ENCODE data around the gene NR1I2. TPM values are rescaled to one million over a fixed set of nuclear protein-coding genes. Genes with fewer than 3 reads are reported as not detected.

The NR1I2 gene
- total and polyA plus RNA-seq, 2 donors (not counting 1 experiment from before 2014, with no cell fraction given), result 0.30 to 0.52 TPM

- 86% methylated on average over 1 of the region's 8 CpGs for WGBS (ENCODE audit: insufficient coverage)
- intact Hi-C loops (cut with micrococcal nuclease), result no loop called here
- TF ChIP-seq EZH2 (IDR thresholded peaks at IDR 0.05; ENCODE audit: borderline replicate concordance, insufficient read depth, low read depth, low read length, poor library complexity, severe bottlenecking), result no peak
- no peak for TF ChIP-seq CTCF (IDR thresholded peaks at IDR 0.05)
- Mint-ChIP-seq H3K9me3 (ENCODE audit: insufficient read depth) (no peaks in the 10 kb centered on the region), H3K27ac (no peak overlapping the region), H3K4me1 (no peaks in the 10 kb centered on the region), H3K27me3 (peaks cover 4% of the 10 kb centered on the region), H3K4me3 (no peak overlapping the region)
- H3K9ac ChIP-seq (ENCODE audit: low read length), result no peak overlapping the region
- H3K4me2 ChIP-seq (replicated peaks; ENCODE audit: low read depth, low read length, poor library complexity, severe bottlenecking), result no peak overlapping the region
- no peaks in the 10 kb centered on the region for H3K79me2 ChIP-seq (ENCODE audit: control insufficient read depth, insufficient read depth, low read length)
- H3K27ac ChIP-seq (ENCODE audit: low read length in 2 of 2), result no peak overlapping the region
- H2AFZ ChIP-seq (ENCODE audit: insufficient read depth, low read depth, low read length, poor library complexity, severe bottlenecking), result no peak overlapping the region
- H3K27me3 ChIP-seq (replicated peaks in 1 of 4; ENCODE audit: control extremely low read depth in 1 of 4, control insufficient read depth in 3 of 4, insufficient read depth in 4 of 4, low read length in 3 of 4), result no peaks in the 10 kb centered on the region
- no peak overlapping the region for H3K4me3 ChIP-seq (ENCODE audit: control extremely low read depth in 1 of 5, extremely low read depth in 1 of 5, insufficient read depth in 1 of 5, low read depth in 2 of 5, low read length in 4 of 5)
- no peaks in the 10 kb centered on the region for H4K20me1 ChIP-seq (ENCODE audit: control insufficient read depth, insufficient read depth, low read length, poor library complexity, severe bottlenecking)
- no peaks in the 10 kb centered on the region for H3K4me1 ChIP-seq (ENCODE audit: control insufficient read depth in 2 of 2, insufficient read depth in 2 of 2, low read length in 2 of 2)
- ATAC-seq (ENCODE audit: low read depth), result no peak
- H3K36me3 ChIP-seq (replicated peaks in 1 of 2; ENCODE audit: control extremely low read depth in 1 of 2, control insufficient read depth in 1 of 2, extremely low read depth in 1 of 2, insufficient read depth in 2 of 2, low read length in 1 of 2), result no peaks in the 10 kb centered on the region
- POLR2A ChIA-PET, result no interaction called here
- DNase-seq, result no peak
- CTCF ChIA-PET, result no interaction called here
- H3K9me3 ChIP-seq (ENCODE audit: control extremely low read depth in 1 of 3, control insufficient read depth in 2 of 3, insufficient read depth in 1 of 3, low read length in 2 of 3), result no peaks in the 10 kb centered on the region
Measured at GRCh38 chr3:119769394-119770149, 12.3 kb upstream of the NR1I2 start.

GRCh38 chr3:119774444-119774843, 7.5 kb upstream of the NR1I2 start:
- DNase-seq (no peak), ATAC-seq (ENCODE audit: low read depth) (no peak)
- ChIA-PET POLR2A (no interaction called here), CTCF (no interaction called here)
- no peaks in the 10 kb centered on the region for H3K27me3 ChIP-seq (replicated peaks in 1 of 4; ENCODE audit: control extremely low read depth in 1 of 4, control insufficient read depth in 3 of 4, insufficient read depth in 4 of 4, low read length in 3 of 4)
- WGBS (ENCODE audit: insufficient coverage), result 71% methylated on average over 2 of the region's 2 CpGs
- no peaks in the 10 kb centered on the region for H3K36me3 ChIP-seq (replicated peaks in 1 of 2; ENCODE audit: control extremely low read depth in 1 of 2, control insufficient read depth in 1 of 2, extremely low read depth in 1 of 2, insufficient read depth in 2 of 2, low read length in 1 of 2)
- Mint-ChIP-seq H3K4me3 (no peak overlapping the region), H3K4me1 (no peaks in the 10 kb centered on the region), H3K27ac (no peak overlapping the region), H3K9me3 (ENCODE audit: insufficient read depth) (no peaks in the 10 kb centered on the region), H3K27me3 (peaks cover 4% of the 10 kb centered on the region)
- no peak overlapping the region for H3K4me3 ChIP-seq (ENCODE audit: control extremely low read depth in 1 of 5, extremely low read depth in 1 of 5, insufficient read depth in 1 of 5, low read depth in 2 of 5, low read length in 4 of 5)
- H3K9me3 ChIP-seq (ENCODE audit: control extremely low read depth in 1 of 3, control insufficient read depth in 2 of 3, insufficient read depth in 1 of 3, low read length in 2 of 3), result peaks cover 0 to 4% (median 3%) of the 10 kb centered on the region in 3 donors
- no peaks in the 10 kb centered on the region for H3K4me1 ChIP-seq (ENCODE audit: control insufficient read depth in 2 of 2, insufficient read depth in 2 of 2, low read length in 2 of 2)
- intact Hi-C loops (cut with micrococcal nuclease), result no loop called here
- H3K79me2 ChIP-seq (ENCODE audit: control insufficient read depth, insufficient read depth, low read length), result no peaks in the 10 kb centered on the region
- TF ChIP-seq EZH2 (IDR thresholded peaks at IDR 0.05; ENCODE audit: borderline replicate concordance, insufficient read depth, low read depth, low read length, poor library complexity, severe bottlenecking), result no peak
- no peak for TF ChIP-seq CTCF (IDR thresholded peaks at IDR 0.05)
- no peaks in the 10 kb centered on the region for H4K20me1 ChIP-seq (ENCODE audit: control insufficient read depth, insufficient read depth, low read length, poor library complexity, severe bottlenecking)
- H3K27ac ChIP-seq (ENCODE audit: low read length in 2 of 2), result no peak overlapping the region
- no peak overlapping the region for H3K9ac ChIP-seq (ENCODE audit: low read length)
- H2AFZ ChIP-seq (ENCODE audit: insufficient read depth, low read depth, low read length, poor library complexity, severe bottlenecking), result no peak overlapping the region
- no peak overlapping the region for H3K4me2 ChIP-seq (replicated peaks; ENCODE audit: low read depth, low read length, poor library complexity, severe bottlenecking)

All from B cell (primary cell).